ENCODE results near the gene PPP3CA.

GRCh38 chr4:101128473-101128872, 218.9 kb downstream of the PPP3CA start:
- TF ChIP-seq CTCF (IDR thresholded peaks at IDR 0.05; ENCODE audit: low read length) = no peak
- TF ChIP-seq EZH2 (IDR thresholded peaks at IDR 0.05; ENCODE audit: borderline replicate concordance, low read length) = no peak
